IMR-90 (cell line): ENCODE measurements around the gene EFCAB8. TPM values are rescaled to one million over a fixed set of nuclear protein-coding genes. Genes with fewer than 3 reads are reported as not detected.

Experiments
- ATAC-seq: fragments of 200-7000 bp; cut with Tn5 transposase; 2 replicates; pipeline ENCODE4 v1.9.1; 2020; ENCODE audit warnings: low read depth, mild to moderate bottlenecking, moderate library complexity
- BruUV-seq: library from RNA; stranded (reverse); fragments of 400-500 nt; replicated peaks from 2 replicates; lab custom pipeline; 2021; lab: Mats Ljungman, UMichigan
- CTCF ChIA-PET: fragments of 300-600 bp; formaldehyde crosslinking; extraction: SDS; loops from one replicate; lab custom pipeline; 2021; ENCODE audit warnings: antibody characterized with exemption; lab: Yijun Ruan, JAX
- POLR2A ChIA-PET: fragments of 300-600 bp; sonication (Branson Sonifier 250); formaldehyde crosslinking; loops from one replicate; lab custom pipeline; 2022; ENCODE audit warnings: antibody characterized with exemption; ENCODE audit not compliant: unreplicated experiment; lab: Charles Lee
- DNase-seq: peaks from one replicate; pipeline ENCODE4 v3.0.0; 2013
- H2AFZ ChIP-seq: replicated peaks from 2 replicates; pipeline ENCODE3; 2013; ENCODE audit warnings: low read length, mild to moderate bottlenecking; ENCODE audit not compliant: poor library complexity
- H2AK5ac ChIP-seq: 2 replicates; pipeline ENCODE4 v1.6.1; 2013; ENCODE audit warnings: low read depth, low read length, inconsistent platforms
- H2AK9ac ChIP-seq: replicated peaks from 2 replicates; pipeline ENCODE3; 2013; ENCODE audit warnings: mild to moderate bottlenecking, low read depth, low read length, moderate library complexity; ENCODE audit not compliant: poor library complexity
- H2BK120ac ChIP-seq: 2 replicates; pipeline ENCODE4 v1.6.1; 2013; ENCODE audit warnings: low read depth, low read length, inconsistent platforms
- H2BK15ac ChIP-seq: 3 replicates; pipeline ENCODE4 v1.6.1; 2013; ENCODE audit warnings: low read depth, low read length, inconsistent platforms
- H2BK20ac ChIP-seq: 2 replicates; pipeline ENCODE4 v1.6.1; 2013; ENCODE audit warnings: low read depth, mild to moderate bottlenecking, inconsistent platforms, low read length, moderate library complexity
- H2BK5ac ChIP-seq: 2 replicates; pipeline ENCODE4 v1.6.1; 2013; ENCODE audit warnings: mild to moderate bottlenecking, low read depth, low read length, inconsistent platforms; ENCODE audit not compliant: poor library complexity, severe bottlenecking
- H3K14ac ChIP-seq: replicated peaks from 2 replicates; pipeline ENCODE4 v1.6.1; 2013; ENCODE audit warnings: low read depth, low read length, inconsistent platforms
- H3K18ac ChIP-seq: 2 replicates; pipeline ENCODE4 v1.6.1; 2013; ENCODE audit warnings: low read depth, low read length, control low read depth
- H3K23ac ChIP-seq: 2 replicates; pipeline ENCODE4 v1.6.1; 2013; ENCODE audit warnings: low read depth, low read length, inconsistent platforms
- H3K27ac ChIP-seq: 2 replicates; pipeline ENCODE4 v1.5.1; 2013; ENCODE audit warnings: mild to moderate bottlenecking, control low read depth, low read length; ENCODE audit not compliant: insufficient read depth
- H3K27me3 ChIP-seq: 2 replicates; pipeline ENCODE4 v1.6.1; 2013; ENCODE audit warnings: low read length; ENCODE audit not compliant: control insufficient read depth, insufficient read depth
- H3K36me3 ChIP-seq: 2 replicates; pipeline ENCODE4 v1.6.1; 2013; ENCODE audit warnings: low read length, mixed read lengths; ENCODE audit not compliant: control insufficient read depth, insufficient read depth
- H3K4ac ChIP-seq: 2 replicates; pipeline ENCODE4 v1.6.1; 2013; ENCODE audit warnings: low read depth, low read length, inconsistent platforms
- H3K4me1 ChIP-seq: 2 replicates; pipeline ENCODE4 v1.6.1; 2013; ENCODE audit warnings: low read length, mixed read lengths; ENCODE audit not compliant: control insufficient read depth, insufficient read depth
- H3K4me2 ChIP-seq: 2 replicates; pipeline ENCODE4 v1.6.1; 2013; ENCODE audit warnings: low read depth, mild to moderate bottlenecking, control low read depth, low read length, moderate library complexity
- H3K4me3 ChIP-seq: 2 replicates; pipeline ENCODE4 v1.5.1; 2013; ENCODE audit warnings: low read depth, mild to moderate bottlenecking, control low read depth, low read length, moderate library complexity; ENCODE audit not compliant: insufficient read depth
- H3K56ac ChIP-seq: 2 replicates; pipeline ENCODE4 v1.6.1; 2013; ENCODE audit warnings: low read length, inconsistent platforms; ENCODE audit not compliant: insufficient read depth; ENCODE audit errors: extremely low read depth
- H3K79me1 ChIP-seq, 2 experiments: 2 replicates each; pipeline ENCODE4 v1.6.1; 2013; ENCODE audit warnings: low read length in 2 of 2, inconsistent platforms in 1 of 2, low read depth in 1 of 2
- H3K9ac ChIP-seq: 2 replicates; pipeline ENCODE4 v1.6.1; 2013; ENCODE audit warnings: low read depth, low read length, control low read depth
- H3K9me1 ChIP-seq: 2 replicates; pipeline ENCODE4 v1.6.1; 2013; ENCODE audit warnings: low read length, inconsistent platforms; ENCODE audit not compliant: insufficient read depth
- H3K9me3 ChIP-seq: 2 replicates; pipeline ENCODE4 v1.6.1; 2013; ENCODE audit warnings: low read length; ENCODE audit not compliant: control insufficient read depth, insufficient read depth
- H4K20me1 ChIP-seq: 2 replicates; pipeline ENCODE4 v1.6.1; 2013; ENCODE audit warnings: low read length, inconsistent platforms; ENCODE audit not compliant: insufficient read depth
- H4K5ac ChIP-seq: 2 replicates; pipeline ENCODE4 v1.6.1; 2013; ENCODE audit warnings: mild to moderate bottlenecking, low read depth, low read length, control low read depth
- H4K8ac ChIP-seq, 2 experiments: 2 replicates each; pipeline ENCODE4 v1.6.1; 2013; ENCODE audit warnings: low read depth in 2 of 2, low read length in 2 of 2, control low read depth in 1 of 2, inconsistent platforms in 1 of 2
- H4K91ac ChIP-seq: 2 replicates; pipeline ENCODE4 v1.6.1; 2013; ENCODE audit warnings: low read depth, low read length, inconsistent platforms; ENCODE audit not compliant: insufficient read depth
- BHLHE40 ChIP-seq: fragments of 150-350 bp; IDR thresholded peaks from 2 replicates; pipeline ENCODE4 v1.6.1; 2016; ENCODE audit warnings: mild to moderate bottlenecking, low read depth, low read length
- CEBPB ChIP-seq: IDR thresholded peaks from 2 replicates; pipeline ENCODE4 v1.6.1; 2012; ENCODE audit warnings: low read depth, low read length, improper control_type of control experiment
- MAZ ChIP-seq: IDR thresholded peaks from 2 replicates; pipeline ENCODE4 v1.6.1; 2012; ENCODE audit warnings: low read depth, mild to moderate bottlenecking, low read length, improper control_type of control experiment, moderate library complexity, borderline replicate concordance
- RAD21 ChIP-seq: IDR thresholded peaks from 2 replicates; pipeline ENCODE4 v1.6.1; 2012; ENCODE audit warnings: low read length, improper control_type of control experiment
- RFX5 ChIP-seq: IDR thresholded peaks from 2 replicates; pipeline ENCODE4 v1.8.0; 2012; ENCODE audit warnings: low read depth, mild to moderate bottlenecking, low read length, moderate library complexity
- SMC3 ChIP-seq: fragments of 150-350 bp; IDR thresholded peaks from 2 replicates; pipeline ENCODE4 v1.6.1; 2016; ENCODE audit warnings: low read depth, mild to moderate bottlenecking, antibody characterized with exemption, low read length, moderate library complexity
- WGBS, 2 experiments: methylation state at CpG; one replicate each; pipeline versions ENCODE4 v1.1.5 to v1.1.7; 2013; ENCODE audit warnings: missing lambda C conversion rate in 2 of 2; ENCODE audit not compliant: insufficient read length in 1 of 2; ENCODE audit errors: extremely low coverage in 2 of 2; 5-methylcytosine and 5-hydroxymethylcytosine counted together
- dilution Hi-C: fragments of 300-500 bp; cut with HindIII; formaldehyde crosslinking; loops from one replicate; pipeline ENCODE4 v1.14.3; 2018; ENCODE audit warnings: low sequenced_read_pairs; ENCODE audit not compliant: unreplicated experiment
- in situ Hi-C: fragments of 300-500 bp; cut with MboI; formaldehyde crosslinking; loops from 3 replicates; pipeline ENCODE4 v1.14.3; 2019; ENCODE audit warnings: low sequenced_read_pairs, inconsistent platforms, mixed read lengths
- intact Hi-C: fragments of 100-400 bp; cut with micrococcal nuclease; formaldehyde crosslinking; loops from 2 replicates; pipeline ENCODE4 v1.10.0; 2022
- polyA plus RNA-seq, 3 experiments: library from polyadenylated mRNA; depleted of rRNA; stranded (reverse); fragments of >200 nt; gene quantifications; 2 replicates each; pipeline ENCODE4 v1.2.3, GENCODE V29; 2012; ENCODE audit warnings: low replicate concordance in 1 of 3
- total RNA-seq: library from RNA; depleted of rRNA; stranded (reverse); fragments of >200 nt; gene quantifications from 2 replicates; pipeline ENCODE4 v1.2.3, GENCODE V29; 2012

The EFCAB8 gene
- total and polyA plus RNA-seq, 2 of the 4 experiments (the other 2 are of a cell fraction), result not detected

GRCh38 chr20:32871627-32872160 lies 13.0 kb downstream of the EFCAB8 start:
- Histone ChIP-seq H3K79me1 (no peaks in the 10 kb centered on the region), H2BK120ac (no peak overlapping the region), H3K27ac (no peak overlapping the region), H2AK9ac (no peak overlapping the region), H2AFZ (no peak overlapping the region), H4K20me1 (no peaks in the 10 kb centered on the region), H4K5ac (no peak overlapping the region), H3K14ac (no peak overlapping the region), H2BK5ac (no peak overlapping the region), H3K4me1 (no peaks in the 10 kb centered on the region), H3K36me3 (no peaks in the 10 kb centered on the region), H3K23ac (no peak overlapping the region), H2BK20ac (no peak overlapping the region), H2BK15ac (no peak overlapping the region), H4K8ac (no peak overlapping the region), H3K4me3 (no peak overlapping the region), H3K9ac (no peak overlapping the region), H3K27me3 (no peaks in the 10 kb centered on the region), H3K9me3 (no peaks in the 10 kb centered on the region), H3K18ac (no peak overlapping the region), H3K4ac (no peak overlapping the region), H3K4me2 (no peak overlapping the region), H3K56ac (no peak overlapping the region), H3K9me1 (no peaks in the 10 kb centered on the region; the same call in 1 of the 2 replicates), H2AK5ac (no peak overlapping the region), H4K91ac (no peak overlapping the region)
- no peak for DNase-seq
- 17% methylated on average over 1 of the region's 4 CpGs; no CpG with 5 or more reads in 1 of the 2 experiments for WGBS, 2 experiments
- ATAC-seq, result no peak
- no TSS peak for BruUV-seq
- in situ Hi-C loops (no loop called here), dilution Hi-C loops (no loop called here), intact Hi-C loops (no loop called here)
- ChIA-PET POLR2A (no interaction called here), CTCF (no interaction called here)
- TF ChIP-seq BHLHE40 (no peak), RAD21 (no peak), RFX5 (no peak), SMC3 (no peak), MAZ (no peak), CEBPB (no peak)
